SHP77 treated with DMSO at 0.1 percent for 48 hours (cell line): Measurements from ENCODE around the gene CEP162.
"Not testable (repeated sequence)": the region's sequence is repeated elsewhere in the genome, so short reads cannot be mapped to it uniquely, and the experiment has no call there.

ENCODE experiments used
- DNase-seq: peaks from one replicate; lab custom pipeline; 2025; lab: John Stamatoyannopoulos, UW

The CEP162 gene

GRCh38 chr6:84151669-84152068 lies 75.8 kb downstream of the CEP162 start:
- DNase-seq = no peak

- no peak for DNase-seq
Measured at GRCh38 chr6:84150705-84151104, 76.7 kb downstream of the CEP162 start.

- DNase-seq = no peak
Measured at GRCh38 chr6:84141521-84141920, 85.9 kb downstream of the CEP162 start.

- no peak for DNase-seq
Measured at GRCh38 chr6:84139311-84139710, 88.1 kb downstream of the CEP162 start.

GRCh38 chr6:84137989-84138575 lies 89.4 kb downstream of the CEP162 start:
- DNase-seq = no peak

GRCh38 chr6:84137051-84137375 lies 90.4 kb downstream of the CEP162 start:
- DNase-seq = no peak

GRCh38 chr6:84136364-84137050 lies 90.9 kb downstream of the CEP162 start:
- no peak for DNase-seq

- DNase-seq = no peak
Measured at GRCh38 chr6:84135291-84135690, 92.2 kb downstream of the CEP162 start.

GRCh38 chr6:84133385-84133784 lies 94.1 kb downstream of the CEP162 start:
- DNase-seq = not testable (repeated sequence)

- DNase-seq = not testable (repeated sequence)
Measured at GRCh38 chr6:84129588-84129987, 97.9 kb downstream of the CEP162 start.

GRCh38 chr6:84123186-84123585 lies 104.3 kb downstream of the CEP162 start:
- DNase-seq = no peak

- DNase-seq = no peak
Measured at GRCh38 chr6:84119277-84119676, 108.2 kb downstream of the CEP162 start.

GRCh38 chr6:84118191-84118590 lies 109.3 kb downstream of the CEP162 start:
- DNase-seq = no peak

- not testable (repeated sequence) for DNase-seq
Measured at GRCh38 chr6:84114933-84115594, 112.4 kb downstream of the CEP162 start.

- not testable (repeated sequence) for DNase-seq
Measured at GRCh38 chr6:84111351-84111750, 116.1 kb downstream of the CEP162 start.

GRCh38 chr6:84107495-84107894 lies 119.9 kb downstream of the CEP162 start:
- no peak for DNase-seq

- DNase-seq = not testable (repeated sequence)
Measured at GRCh38 chr6:84105215-84105924, 122.1 kb downstream of the CEP162 start.

GRCh38 chr6:84103029-84103428 lies 124.4 kb downstream of the CEP162 start:
- DNase-seq = no peak

- DNase-seq = no peak
Measured at GRCh38 chr6:84095156-84095555, 132.3 kb downstream of the CEP162 start.

GRCh38 chr6:84093441-84094435 lies 133.7 kb downstream of the CEP162 start:
- DNase-seq = no peak

- DNase-seq = no peak
Measured at GRCh38 chr6:84089552-84089951, 137.9 kb downstream of the CEP162 start.

GRCh38 chr6:84089081-84089480 lies 138.4 kb downstream of the CEP162 start:
- no peak for DNase-seq
